SK-N-SH (cell line): ENCODE results near the gene LRRC3C. TPM values are rescaled to one million over a fixed set of nuclear protein-coding genes. Genes with fewer than 3 reads are reported as not detected.
"Not testable (repeated sequence)": the region's sequence is repeated elsewhere in the genome, so short reads cannot be mapped to it uniquely, and the experiment has no call there.

ENCODE experiments used
- CTCF ChIA-PET: fragments of 300-600, 350-600 bp; formaldehyde crosslinking; extraction: SDS; loops from one replicate; lab custom pipeline; 2021; lab: Yijun Ruan, JAX
- POLR2A ChIA-PET: fragments of 350-600 bp; sonication (Branson Sonifier 250); formaldehyde crosslinking; extraction: SDS; loops from one replicate; lab custom pipeline; 2020; ENCODE audit warnings: antibody characterized with exemption, inconsistent platforms; lab: Yijun Ruan, JAX
- DNase-seq: peaks from one replicate; pipeline ENCODE4 v3.0.0; 2012
- H2AFZ ChIP-seq: fragments of 200-600 bp; sonication (generic); 2 replicates; pipeline ENCODE4 v1.8.1; 2016; ENCODE audit warnings: antibody characterized with exemption, mild to moderate bottlenecking, low read depth
- H3F3A ChIP-seq: fragments of 200-600 bp; sonication (generic); replicated peaks from 2 replicates; pipeline ENCODE3; 2016; ENCODE audit warnings: antibody characterized with exemption, mild to moderate bottlenecking; ENCODE audit not compliant: insufficient read depth
- H3K27ac ChIP-seq, 2 experiments: fragments of 200-500 bp in 1 of 2; fragments of 200-600 bp in 1 of 2; sonication (Bioruptor generic) in 1 of 2; sonication (generic), shearing (Covaris generic) in 1 of 2; 2 replicates each; pipeline versions ENCODE4 v1.5.1 to v1.6.1; 2014 to 2016; ENCODE audit warnings: low read depth in 2 of 2, inconsistent platforms in 1 of 2, low read length in 1 of 2, mild to moderate bottlenecking in 1 of 2, mixed read lengths in 1 of 2
- H3K27me3 ChIP-seq: fragments of 200-600 bp; sonication (generic), shearing (Covaris generic); 2 replicates; pipeline ENCODE4 v1.6.1; 2016; ENCODE audit warnings: mixed run types; ENCODE audit not compliant: insufficient read depth
- H3K36me3 ChIP-seq, 2 experiments: fragments of 200-500 bp in 1 of 2; fragments of 200-600 bp in 1 of 2; sonication (Bioruptor generic) in 1 of 2; sonication (generic) in 1 of 2; replicated peaks in 1 of 2; 2 replicates each; pipeline versions ENCODE3 to v1.5.1; 2014 to 2016; ENCODE audit warnings: low read length in 1 of 2, mild to moderate bottlenecking in 1 of 2; ENCODE audit not compliant: insufficient read depth in 2 of 2, control insufficient read depth in 1 of 2
- H3K4me1 ChIP-seq, 2 experiments: fragments of 200-500 bp in 1 of 2; fragments of 200-600 bp in 1 of 2; sonication (Bioruptor generic) in 1 of 2; sonication (generic), shearing (Covaris generic) in 1 of 2; 2 replicates each; pipeline versions ENCODE4 v1.5.1 to v1.6.1; 2014 to 2016; ENCODE audit warnings: low read depth in 1 of 2, low read length in 1 of 2, mixed run types in 1 of 2; ENCODE audit not compliant: insufficient read depth in 2 of 2, control insufficient read depth in 1 of 2
- H3K4me2 ChIP-seq: fragments of 200-600 bp; sonication (generic), shearing (Covaris generic); 2 replicates; pipeline ENCODE4 v1.6.1; 2017; ENCODE audit warnings: mixed run types
- H3K4me3 ChIP-seq, 2 experiments: fragments of 200-500 bp in 1 of 2; fragments of 200-600 bp in 1 of 2; sonication (Bioruptor generic) in 1 of 2; sonication (generic), shearing (Covaris generic) in 1 of 2; 2 replicates each; pipeline versions ENCODE4 v1.5.1 to v1.8.1; 2014 to 2016; ENCODE audit warnings: low read depth in 2 of 2, inconsistent platforms in 1 of 2, low read length in 1 of 2, mild to moderate bottlenecking in 1 of 2, mixed read lengths in 1 of 2, moderate library complexity in 1 of 2
- H3K79me2 ChIP-seq: fragments of 200-600 bp; sonication (generic); 2 replicates; pipeline ENCODE4 v1.8.1; 2017; ENCODE audit warnings: mild to moderate bottlenecking; ENCODE audit not compliant: insufficient read depth
- H3K9ac ChIP-seq: fragments of 200-600 bp; sonication (generic); 2 replicates; pipeline ENCODE4 v1.6.1; 2017; ENCODE audit warnings: mixed run types
- H3K9me2 ChIP-seq: fragments of 200-600 bp; sonication (generic); 2 replicates; pipeline ENCODE4 v1.6.1; 2017; ENCODE audit warnings: mixed run types
- H3K9me3 ChIP-seq: fragments of 200-600 bp; sonication (generic); 2 replicates; pipeline ENCODE4 v1.6.1; 2017; ENCODE audit warnings: mixed run types, mild to moderate bottlenecking, moderate library complexity
- H4K20me1 ChIP-seq: fragments of 200-600 bp; sonication (generic); 2 replicates; pipeline ENCODE4 v1.6.1; 2017; ENCODE audit warnings: mild to moderate bottlenecking, mixed run types; ENCODE audit not compliant: insufficient read depth
- CTCF ChIP-seq: fragments of 200-600 bp; sonication (generic); IDR thresholded peaks from 2 replicates; pipeline ENCODE4 v1.6.1; 2017; ENCODE audit warnings: antibody characterized with exemption, mild to moderate bottlenecking, moderate library complexity
- EZH2phosphoT487 ChIP-seq: fragments of 200-600 bp; sonication (generic); IDR thresholded peaks from 2 replicates; pipeline ENCODE4 v1.6.1; 2017; ENCODE audit warnings: low read depth, mixed run types, mild to moderate bottlenecking, antibody characterized with exemption, moderate library complexity, borderline replicate concordance
- POLR2AphosphoS5 ChIP-seq: IDR thresholded peaks from 2 replicates; pipeline ENCODE4 v1.6.1; 2012; ENCODE audit warnings: low read depth, low read length
- TEAD4 ChIP-seq: IDR thresholded peaks from 2 replicates; pipeline ENCODE4 v1.4.0; 2012; ENCODE audit warnings: mild to moderate bottlenecking, borderline replicate concordance; ENCODE audit not compliant: insufficient read depth
- WGBS: methylation state at CpG from one replicate; pipeline ENCODE4 v1.1.6; 2017; ENCODE audit warnings: low lambda C conversion rate; 5-methylcytosine and 5-hydroxymethylcytosine counted together
- polyA plus RNA-seq, 3 experiments: library from polyadenylated mRNA; depleted of rRNA; stranded (reverse); fragments of >200 nt; gene quantifications; 2 replicates each; pipeline ENCODE4 v1.2.3, GENCODE V29; 2012
- TF ChIP-seq, protein P1 (sequence below): IDR thresholded peaks from 2 replicates; pipeline ENCODE4 v1.4.0; 2012; ENCODE audit warnings: low read depth, borderline replicate concordance
- TF ChIP-seq, protein P2 (sequence below): fragments of 150-350 bp; IDR thresholded peaks from 2 replicates; pipeline ENCODE4 v1.6.1; 2016; ENCODE audit warnings: mild to moderate bottlenecking, low read depth, low read length
- TF ChIP-seq, protein P3 (sequence below): fragments of 150-350 bp; IDR thresholded peaks from 2 replicates; pipeline ENCODE4 v1.6.1; 2017; ENCODE audit warnings: antibody characterized with exemption, low read length, low read depth, borderline replicate concordance

The LRRC3C gene
- polyA plus RNA-seq, 1 of the 3 experiments (the other 2 are of a cell fraction), result not detected

- POLR2A ChIA-PET, H3K4me1 ChIP-seq, H3K27ac ChIP-seq, H3K4me3 ChIP-seq, H3K9ac ChIP-seq, H3K9me2 ChIP-seq, H2AFZ ChIP-seq, H3K4me2 ChIP-seq, H3K36me3 ChIP-seq, H4K20me1 ChIP-seq, H3K9me3 ChIP-seq, CTCF ChIA-PET, H3K27me3 ChIP-seq, H3K79me2 ChIP-seq, H3F3A ChIP-seq, DNase-seq: not testable (repeated sequence)
- 64% methylated on average over 2 of the region's 2 CpGs for whole genome bisulfite sequencing
These were observed 25.5 kb upstream of the LRRC3C start for GRCh38 chr17:39902027-39902426.

DNA sequence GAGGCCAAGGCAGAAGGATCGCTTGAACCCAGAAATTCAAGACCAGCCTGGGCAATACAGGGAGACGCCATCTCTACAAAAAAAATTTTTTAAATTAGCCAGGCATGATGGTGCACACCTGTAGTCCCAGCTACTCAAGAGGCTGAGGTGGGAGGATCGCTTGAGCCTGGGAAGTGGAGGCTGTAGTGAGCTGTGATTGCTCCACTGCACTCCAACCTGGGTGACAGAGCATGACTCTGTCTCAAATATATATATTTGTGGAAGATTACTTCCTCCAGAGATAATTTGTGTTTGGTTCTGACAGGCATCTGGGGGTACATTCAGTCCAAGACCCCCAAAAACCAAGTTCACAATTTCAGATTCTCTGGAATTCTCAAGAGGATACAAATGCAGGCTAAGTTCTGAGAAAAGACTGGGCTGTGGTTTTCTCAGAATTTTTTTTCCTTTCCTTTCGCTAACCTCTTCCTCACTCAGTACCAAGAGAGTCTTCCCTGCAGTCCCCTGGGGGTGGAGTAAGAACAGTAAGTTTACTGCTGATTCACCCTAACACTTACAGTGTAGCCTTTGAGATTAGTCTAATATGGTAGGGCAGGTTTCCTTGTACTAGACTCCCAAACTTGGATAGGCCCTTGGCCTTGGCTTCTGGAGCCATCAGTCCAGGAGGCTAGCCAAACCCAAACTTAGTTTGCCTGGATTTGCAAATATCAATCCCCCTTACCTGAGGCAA is 24.2 kb upstream of the LRRC3C start:
- TF ChIP-seq EZH2phosphoT487 (no peak), POLR2AphosphoS5 (no peak), CTCF (no peak), TEAD4 (no peak)
- TF ChIP-seq, protein P1, sequence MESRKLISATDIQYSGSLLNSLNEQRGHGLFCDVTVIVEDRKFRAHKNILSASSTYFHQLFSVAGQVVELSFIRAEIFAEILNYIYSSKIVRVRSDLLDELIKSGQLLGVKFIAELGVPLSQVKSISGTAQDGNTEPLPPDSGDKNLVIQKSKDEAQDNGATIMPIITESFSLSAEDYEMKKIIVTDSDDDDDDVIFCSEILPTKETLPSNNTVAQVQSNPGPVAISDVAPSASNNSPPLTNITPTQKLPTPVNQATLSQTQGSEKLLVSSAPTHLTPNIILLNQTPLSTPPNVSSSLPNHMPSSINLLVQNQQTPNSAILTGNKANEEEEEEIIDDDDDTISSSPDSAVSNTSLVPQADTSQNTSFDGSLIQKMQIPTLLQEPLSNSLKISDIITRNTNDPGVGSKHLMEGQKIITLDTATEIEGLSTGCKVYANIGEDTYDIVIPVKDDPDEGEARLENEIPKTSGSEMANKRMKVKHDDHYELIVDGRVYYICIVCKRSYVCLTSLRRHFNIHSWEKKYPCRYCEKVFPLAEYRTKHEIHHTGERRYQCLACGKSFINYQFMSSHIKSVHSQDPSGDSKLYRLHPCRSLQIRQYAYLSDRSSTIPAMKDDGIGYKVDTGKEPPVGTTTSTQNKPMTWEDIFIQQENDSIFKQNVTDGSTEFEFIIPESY, result no peak
- TF ChIP-seq, protein P2, sequence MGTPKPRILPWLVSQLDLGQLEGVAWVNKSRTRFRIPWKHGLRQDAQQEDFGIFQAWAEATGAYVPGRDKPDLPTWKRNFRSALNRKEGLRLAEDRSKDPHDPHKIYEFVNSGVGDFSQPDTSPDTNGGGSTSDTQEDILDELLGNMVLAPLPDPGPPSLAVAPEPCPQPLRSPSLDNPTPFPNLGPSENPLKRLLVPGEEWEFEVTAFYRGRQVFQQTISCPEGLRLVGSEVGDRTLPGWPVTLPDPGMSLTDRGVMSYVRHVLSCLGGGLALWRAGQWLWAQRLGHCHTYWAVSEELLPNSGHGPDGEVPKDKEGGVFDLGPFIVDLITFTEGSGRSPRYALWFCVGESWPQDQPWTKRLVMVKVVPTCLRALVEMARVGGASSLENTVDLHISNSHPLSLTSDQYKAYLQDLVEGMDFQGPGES, result no peak
- TF ChIP-seq, protein P3, sequence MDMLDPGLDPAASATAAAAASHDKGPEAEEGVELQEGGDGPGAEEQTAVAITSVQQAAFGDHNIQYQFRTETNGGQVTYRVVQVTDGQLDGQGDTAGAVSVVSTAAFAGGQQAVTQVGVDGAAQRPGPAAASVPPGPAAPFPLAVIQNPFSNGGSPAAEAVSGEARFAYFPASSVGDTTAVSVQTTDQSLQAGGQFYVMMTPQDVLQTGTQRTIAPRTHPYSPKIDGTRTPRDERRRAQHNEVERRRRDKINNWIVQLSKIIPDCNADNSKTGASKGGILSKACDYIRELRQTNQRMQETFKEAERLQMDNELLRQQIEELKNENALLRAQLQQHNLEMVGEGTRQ, result no peak
- Histone ChIP-seq H3K9ac (no peak overlapping the region), H3K4me1 (no peaks in the 10 kb centered on the region), H3K4me2 (no peak overlapping the region), H3K36me3 (no peaks in the 10 kb centered on the region), H4K20me1 (no peaks in the 10 kb centered on the region), H3K9me2 (no peaks in the 10 kb centered on the region), H3K9me3 (no peaks in the 10 kb centered on the region), H3K4me3 (no peak overlapping the region), H2AFZ (no peak overlapping the region), H3K27ac (no peak overlapping the region), H3F3A (no peaks in the 10 kb centered on the region), H3K79me2 (no peaks in the 10 kb centered on the region), H3K27me3 (no peaks in the 10 kb centered on the region; the same call in 1 of the 2 replicates)
- POLR2A ChIA-PET, result no interaction called here
- DNase-seq, result no peak
- 81% methylated on average over 4 of the region's 4 CpGs for WGBS
- CTCF ChIA-PET, result no interaction called here
